Lung (tissue), 12 donors: ENCODE data around the gene COL18A1. TPM values are rescaled to one million over a fixed set of nuclear protein-coding genes. Genes with fewer than 3 reads are reported as not detected.
A peak's percentile ranks its signal among the peaks of the same experiment; 100 is the strongest.

ENCODE experiments used
- ATAC-seq: fragments of 200-7000 bp; cut with Tn5 transposase; one replicate; pipeline ENCODE4 v1.9.1; 2020; ENCODE audit warnings: moderate number of reproducible peaks; ENCODE audit not compliant: insufficient read depth, low FRiP score
- DNase-seq, 3 donors: peaks; one replicate each; pipeline ENCODE4 v3.0.0-alpha.2; 2013 to 2017
- H3K27ac ChIP-seq, 2 donors: one replicate each; pipeline ENCODE4 v1.5.1; 2013; ENCODE audit warnings: mild to moderate bottlenecking in 2 of 2, moderate library complexity in 2 of 2, control low read depth in 1 of 2, inconsistent platforms in 1 of 2, low read depth in 1 of 2, low read length in 1 of 2
- H3K27me3 ChIP-seq, 3 donors: one replicate each; pipeline ENCODE4 v1.5.1; 2013; ENCODE audit warnings: low read length in 2 of 3; ENCODE audit not compliant: control insufficient read depth in 3 of 3, insufficient read depth in 3 of 3
- H3K36me3 ChIP-seq, 4 donors: one replicate each; pipeline ENCODE4 v1.5.1; 2013; ENCODE audit warnings: low read length in 4 of 4, mild to moderate bottlenecking in 1 of 4, moderate library complexity in 1 of 4; ENCODE audit not compliant: control insufficient read depth in 4 of 4, insufficient read depth in 4 of 4
- H3K4me1 ChIP-seq, 5 donors: one replicate each; pipeline ENCODE4 v1.5.1; 2013; ENCODE audit warnings: low read length in 5 of 5, mild to moderate bottlenecking in 2 of 5, moderate library complexity in 1 of 5; ENCODE audit not compliant: control insufficient read depth in 5 of 5, insufficient read depth in 5 of 5
- H3K4me3 ChIP-seq: one replicate; pipeline ENCODE4 v1.5.1; 2013; ENCODE audit warnings: mild to moderate bottlenecking, control low read depth, moderate library complexity
- H3K9ac ChIP-seq, 2 donors: one replicate each; pipeline ENCODE4 v1.5.1; 2013; ENCODE audit warnings: low read length in 2 of 2, control low read depth in 1 of 2; ENCODE audit not compliant: insufficient read depth in 1 of 2
- H3K9me3 ChIP-seq, 4 donors: one replicate each; pipeline ENCODE4 v1.5.1; 2013; ENCODE audit warnings: low read length in 3 of 4, mild to moderate bottlenecking in 1 of 4, moderate library complexity in 1 of 4; ENCODE audit not compliant: control insufficient read depth in 4 of 4, insufficient read depth in 3 of 4
- CTCF ChIP-seq: IDR thresholded peaks from 2 replicates; pipeline ENCODE4 v1.5.1; 2012; ENCODE audit warnings: mild to moderate bottlenecking; ENCODE audit errors: control extremely low read depth, extremely low read depth
- WGBS, 2 donors: extraction: QIAGEN DNeasy Blood & Tissue Kit; methylation state at CpG; one replicate each; pipeline ENCODE4 v1.1.7; 2013; 5-methylcytosine and 5-hydroxymethylcytosine counted together
- polyA plus RNA-seq, 2 donors: library from polyadenylated mRNA; stranded (reverse); fragments of 200-250 nt; gene quantifications; one replicate each; pipeline ENCODE4 v1.2.1, GENCODE V29; 2013
- total RNA-seq, 2 donors: library from RNA; depleted of rRNA in 1 of 2; stranded (reverse); fragments of >200 nt in 1 of 2; gene quantifications; one replicate each; pipeline ENCODE4 v1.2.1, GENCODE V29; 2014 to 2021
- donor health status: control.
- donor health status: control.
- donor health status: Bipolar disorder and iron deficiency.
- donor health status: healthy.
- donor health status: DM: yes; HTN: yes; CAD: no.

COL18A1 gene
- total and polyA plus RNA-seq, 4 donors, result 42.7 to 102 (median 45.8) TPM

- Histone ChIP-seq H3K27me3 (no peaks in the 10 kb centered on the region), H3K4me1 (peaks cover 4 to 21% (median 6%) of the 10 kb centered on the region in 5 donors), H3K36me3 (no peaks in the 10 kb centered on the region), H3K9ac (no peak overlapping the region), H3K9me3 (no peaks in the 10 kb centered on the region), H3K4me3 (no peak overlapping the region), H3K27ac (no peak overlapping the region)
- TF ChIP-seq CTCF, result no peak
- 90 to 95% methylated on average over 17 of the region's 17 CpGs for WGBS, 2 donors
- ATAC-seq (no peak), DNase-seq (no peak)
These were observed 27.0 kb downstream of the COL18A1 start for GRCh38 chr21:45431781-45432572.

GRCh38 chr21:45432575-45433255, 27.8 kb downstream of the COL18A1 start:
- Histone ChIP-seq H3K9me3 (no peaks in the 10 kb centered on the region), H3K9ac (peak overlapping the region in 1 of 2 donors; percentile 5), H3K4me1 (peaks cover 4 to 21% (median 6%) of the 10 kb centered on the region in 5 donors), H3K36me3 (no peaks in the 10 kb centered on the region), H3K27ac (no peak overlapping the region), H3K27me3 (no peaks in the 10 kb centered on the region), H3K4me3 (no peak overlapping the region)
- TF ChIP-seq CTCF, result no peak
- DNase-seq (peak in 2 of 3 donors; percentile 46 to 62), ATAC-seq (no peak)
- WGBS, 2 donors, result 73 to 85% methylated on average over 16 of the region's 16 CpGs

- H3K27ac ChIP-seq, result no peak overlapping the region
- no peak overlapping the region for H3K4me3 ChIP-seq
- no peaks in the 10 kb centered on the region for H3K9me3 ChIP-seq
- H3K9ac ChIP-seq, result peak overlapping the region in 1 of 2 donors; percentile 5
- ATAC-seq, result no peak
- DNase-seq, result no peak
- WGBS, 2 donors, result 81 to 84% methylated on average over 8 of the region's 8 CpGs
- H3K4me1 ChIP-seq, result peaks cover 4 to 21% (median 6%) of the 10 kb centered on the region in 5 donors
- H3K36me3 ChIP-seq, result no peaks in the 10 kb centered on the region
- no peak for TF ChIP-seq CTCF
- no peaks in the 10 kb centered on the region for H3K27me3 ChIP-seq
These were observed 28.3 kb downstream of the COL18A1 start for GRCh38 chr21:45433301-45433700.
